Calu3 (cell line): ENCODE data around the gene RPL26. TPM values are rescaled to one million over a fixed set of nuclear protein-coding genes. Genes with fewer than 3 reads are reported as not detected.

Experiments
- BruUV-seq: library from RNA; stranded (reverse); fragments of 400-500 nt; replicated peaks from 2 replicates; lab custom pipeline; 2021; lab: Mats Ljungman, UMichigan
- CTCF ChIA-PET: fragments of 300-600 bp; sonication (Branson Sonifier 250); formaldehyde crosslinking; loops from one replicate; lab custom pipeline; 2022; ENCODE audit warnings: antibody characterized with exemption; lab: Charles Lee
- DNase-seq: peaks from one replicate; pipeline ENCODE4 v3.0.0; 2022
- H3K27ac Mint-ChIP-seq: one replicate; pipeline ENCODE4 v1.8.0; 2022; ENCODE audit warnings: mixed read lengths; ENCODE audit not compliant: unreplicated experiment
- H3K27me3 Mint-ChIP-seq: one replicate; pipeline ENCODE4 v1.8.0; 2022; ENCODE audit warnings: mixed read lengths; ENCODE audit not compliant: unreplicated experiment
- H3K36me3 Mint-ChIP-seq: one replicate; pipeline ENCODE4 v1.8.0; 2022; ENCODE audit warnings: mild to moderate bottlenecking, moderate library complexity, mixed read lengths; ENCODE audit not compliant: insufficient read depth, unreplicated experiment
- H3K4me1 Mint-ChIP-seq: one replicate; pipeline ENCODE4 v1.8.0; 2022; ENCODE audit warnings: mild to moderate bottlenecking, low read depth, mixed read lengths; ENCODE audit not compliant: unreplicated experiment
- H3K4me3 Mint-ChIP-seq: one replicate; pipeline ENCODE4 v1.8.0; 2022; ENCODE audit warnings: mild to moderate bottlenecking, low read depth, moderate library complexity, mixed read lengths; ENCODE audit not compliant: unreplicated experiment
- H3K9me3 Mint-ChIP-seq: one replicate; pipeline ENCODE4 v1.8.0; 2022; ENCODE audit warnings: low read depth, mixed read lengths; ENCODE audit not compliant: unreplicated experiment
- intact Hi-C: fragments of 100-400 bp; cut with micrococcal nuclease; formaldehyde crosslinking; loops from one replicate; pipeline ENCODE4 v1.10.0; 2022; ENCODE audit not compliant: unreplicated experiment
- total RNA-seq: library from RNA; stranded (reverse); gene quantifications from 2 replicates; pipeline ENCODE4 v1.2.3, GENCODE V29; 2022
- TF ChIP-seq, protein P1 (sequence below): fragments of 200-600 bp; IDR thresholded peaks from one replicate; pipeline ENCODE4 v1.8.0; 2022; ENCODE audit warnings: antibody characterized with exemption; ENCODE audit not compliant: unreplicated experiment

Gene RPL26
- total RNA-seq, 1 experiment from 2014 or later: 842 TPM

DNA sequence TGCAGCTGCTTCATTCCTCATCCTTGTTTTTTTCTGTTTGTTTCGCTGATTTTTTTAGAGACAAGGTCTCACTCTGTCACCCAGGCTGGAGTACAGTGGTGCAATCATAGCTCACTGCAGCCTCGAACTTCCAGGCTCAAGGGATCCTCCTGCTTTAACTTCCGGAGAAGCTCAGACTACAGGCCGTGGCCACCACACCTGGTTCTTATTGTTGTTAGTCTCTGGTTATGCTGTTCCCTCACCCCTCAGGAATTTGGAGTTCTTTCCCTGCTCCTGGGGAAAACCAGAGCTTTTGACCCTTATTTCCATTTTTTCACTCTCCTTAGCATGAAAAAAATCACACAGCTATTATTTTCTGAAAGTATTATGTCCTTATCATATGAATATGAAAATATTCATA, 41.5 kb downstream of the RPL26 start:
- no peaks in the 10 kb centered on the region for H3K4me1 Mint-ChIP-seq
- DNase-seq: no peak
- H3K27ac Mint-ChIP-seq: no peak overlapping the region
- CTCF ChIA-PET: interaction anchor here (0.6 kb wide), 1 partner anchor 12 kb away, joined by 3 read pairs; no protein-coding TSS in a partner anchor
- intact Hi-C loops: no loop called here
- no peaks in the 10 kb centered on the region for H3K9me3 Mint-ChIP-seq
- TF ChIP-seq, protein P1, sequence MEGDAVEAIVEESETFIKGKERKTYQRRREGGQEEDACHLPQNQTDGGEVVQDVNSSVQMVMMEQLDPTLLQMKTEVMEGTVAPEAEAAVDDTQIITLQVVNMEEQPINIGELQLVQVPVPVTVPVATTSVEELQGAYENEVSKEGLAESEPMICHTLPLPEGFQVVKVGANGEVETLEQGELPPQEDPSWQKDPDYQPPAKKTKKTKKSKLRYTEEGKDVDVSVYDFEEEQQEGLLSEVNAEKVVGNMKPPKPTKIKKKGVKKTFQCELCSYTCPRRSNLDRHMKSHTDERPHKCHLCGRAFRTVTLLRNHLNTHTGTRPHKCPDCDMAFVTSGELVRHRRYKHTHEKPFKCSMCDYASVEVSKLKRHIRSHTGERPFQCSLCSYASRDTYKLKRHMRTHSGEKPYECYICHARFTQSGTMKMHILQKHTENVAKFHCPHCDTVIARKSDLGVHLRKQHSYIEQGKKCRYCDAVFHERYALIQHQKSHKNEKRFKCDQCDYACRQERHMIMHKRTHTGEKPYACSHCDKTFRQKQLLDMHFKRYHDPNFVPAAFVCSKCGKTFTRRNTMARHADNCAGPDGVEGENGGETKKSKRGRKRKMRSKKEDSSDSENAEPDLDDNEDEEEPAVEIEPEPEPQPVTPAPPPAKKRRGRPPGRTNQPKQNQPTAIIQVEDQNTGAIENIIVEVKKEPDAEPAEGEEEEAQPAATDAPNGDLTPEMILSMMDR: no peak
- BruUV-seq: no TSS peak
- peaks cover 34% of the 10 kb centered on the region for H3K27me3 Mint-ChIP-seq
- no peak overlapping the region for H3K4me3 Mint-ChIP-seq
- no peaks in the 10 kb centered on the region for H3K36me3 Mint-ChIP-seq

- Mint-ChIP-seq H3K27ac (no peak within 1 kb of the TSS), H3K4me3 (no peak within 1 kb of the TSS), H3K36me3 (no peaks in the 10 kb centered on the region), H3K4me1 (no peaks in the 10 kb centered on the region), H3K27me3 (peaks cover 24% of the 10 kb centered on the region), H3K9me3 (no peaks in the 10 kb centered on the region)
- TF ChIP-seq, protein P1: no peak
- CTCF ChIA-PET: no interaction called here
- no TSS peak for BruUV-seq
- no peak for DNase-seq
- intact Hi-C loops: no loop called here
Observed at GRCh38 chr17:8339540-8339939, 43.5 kb downstream of the RPL26 start, which contains the start of gene ODF4. TSS of gene ODF4 (plus strand) at chr17:8339840. CDS start at chr17:8340052, 212 bp downstream.

- TF ChIP-seq, protein P1: no peak
- H3K27ac Mint-ChIP-seq: no peak overlapping the region
- no peaks in the 10 kb centered on the region for H3K4me1 Mint-ChIP-seq
- intact Hi-C loops: no loop called here
- H3K9me3 Mint-ChIP-seq: no peaks in the 10 kb centered on the region
- CTCF ChIA-PET: interaction anchor here (0.9 kb wide), 1 partner anchor 43 kb away, joined by 3 read pairs; no protein-coding TSS in a partner anchor
- H3K27me3 Mint-ChIP-seq: peaks cover 23% of the 10 kb centered on the region
- no peak overlapping the region for H3K4me3 Mint-ChIP-seq
- H3K36me3 Mint-ChIP-seq: no peaks in the 10 kb centered on the region
- no peak for DNase-seq
- no TSS peak for BruUV-seq
Observed at GRCh38 chr17:8338753-8339140, 44.2 kb downstream of the RPL26 start.

DNA sequence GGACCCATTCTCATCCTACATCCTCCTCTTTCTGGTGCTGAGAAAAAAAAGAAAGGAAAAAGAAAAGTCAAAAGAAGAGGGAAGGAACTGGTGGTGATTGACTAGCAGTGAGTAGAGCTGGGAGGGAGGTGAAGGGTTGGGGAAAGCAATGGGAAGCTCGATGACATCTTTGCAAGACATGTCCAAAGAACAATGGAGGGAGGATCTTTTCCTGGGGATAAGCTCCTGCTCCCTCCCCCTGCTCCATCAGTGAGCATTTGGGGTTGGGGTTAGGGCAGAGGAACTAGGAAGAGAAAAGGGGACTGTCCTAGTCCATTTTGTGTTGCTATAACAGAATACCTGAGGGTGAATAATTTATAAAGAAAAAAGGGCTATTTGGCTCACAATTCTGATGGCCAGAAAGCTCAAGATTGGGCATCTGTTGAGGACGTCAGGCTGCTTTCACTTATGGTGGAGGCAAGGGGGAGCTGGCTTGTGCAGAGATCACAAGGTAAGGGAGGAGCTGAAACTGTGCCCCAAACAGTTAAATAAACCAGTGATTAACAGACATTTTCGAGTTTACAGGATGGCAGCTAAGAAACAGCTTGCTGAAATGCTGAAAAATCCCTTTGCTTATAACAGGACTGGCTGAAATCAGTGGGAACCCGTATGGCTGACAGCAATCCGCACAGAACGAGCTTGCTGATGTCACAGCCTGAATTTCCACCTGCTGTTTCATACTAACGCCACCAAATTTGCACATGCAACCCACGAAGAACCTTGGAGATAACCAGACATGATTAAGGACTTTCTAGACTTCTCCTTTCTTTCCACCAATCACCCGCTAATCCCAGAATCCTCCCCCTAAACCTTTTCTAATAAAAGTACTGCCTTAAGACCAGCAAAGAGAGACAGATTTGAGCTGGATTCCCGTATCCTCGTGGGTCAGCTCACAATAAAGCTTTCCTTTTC, 44.9 kb downstream of the RPL26 start:
- no peak overlapping the region for H3K4me3 Mint-ChIP-seq
- no peak for DNase-seq
- no peaks in the 10 kb centered on the region for H3K36me3 Mint-ChIP-seq
- H3K27me3 Mint-ChIP-seq: peaks cover 23% of the 10 kb centered on the region
- no peaks in the 10 kb centered on the region for H3K9me3 Mint-ChIP-seq
- BruUV-seq: no TSS peak
- TF ChIP-seq, protein P1: no peak
- intact Hi-C loops: no loop called here
- CTCF ChIA-PET: interaction anchor here (0.9 kb wide), 1 partner anchor 43 kb away, joined by 3 read pairs; no protein-coding TSS in a partner anchor
- H3K4me1 Mint-ChIP-seq: no peaks in the 10 kb centered on the region
- no peak overlapping the region for H3K27ac Mint-ChIP-seq
